Chondrocyte (in vitro differentiated cells): ENCODE data around the gene CRHR1. TPM values are rescaled to one million over a fixed set of nuclear protein-coding genes. Genes with fewer than 3 reads are reported as not detected.

Source experiments
- DNase-seq: peaks from one replicate; pipeline ENCODE4 v3.0.0; 2021; ENCODE audit warnings: mixed read lengths, low spot score
- H3K27ac Mint-ChIP-seq: one replicate; pipeline ENCODE4 v1.8.0; 2021; ENCODE audit warnings: mild to moderate bottlenecking, moderate library complexity, mixed read lengths; ENCODE audit not compliant: unreplicated experiment
- H3K27me3 Mint-ChIP-seq: 2 replicates; pipeline ENCODE4 v1.8.0; 2021; ENCODE audit warnings: low read depth, mixed read lengths
- H3K36me3 Mint-ChIP-seq: 2 replicates; pipeline ENCODE4 v1.8.0; 2021; ENCODE audit warnings: low read depth, mixed read lengths
- H3K4me1 Mint-ChIP-seq: 2 replicates; pipeline ENCODE4 v1.8.0; 2021; ENCODE audit warnings: low read depth, mild to moderate bottlenecking, mixed read lengths
- H3K4me3 Mint-ChIP-seq: one replicate; pipeline ENCODE4 v1.8.0; 2021; ENCODE audit warnings: mild to moderate bottlenecking, moderate library complexity, mixed read lengths; ENCODE audit not compliant: unreplicated experiment
- H3K9me3 Mint-ChIP-seq: 2 replicates; pipeline ENCODE4 v1.8.0; 2021; ENCODE audit warnings: low read depth, mixed read lengths
- total RNA-seq: library from RNA; stranded (reverse); gene quantifications from 3 replicates; pipeline ENCODE4 v1.2.1, GENCODE V29; 2021
- TF ChIP-seq, protein P1 (sequence below): fragments of 200-600 bp; sonication (generic); IDR thresholded peaks from 2 replicates; pipeline ENCODE4 v1.5.0; 2021; ENCODE audit warnings: antibody characterized with exemption, mild to moderate bottlenecking, moderate library complexity

The CRHR1 gene
- total RNA-seq, 1 donor from 2014 or later, result not detected

- Mint-ChIP-seq H3K27me3 (peaks cover 47% of the 10 kb centered on the region), H3K36me3 (no peaks in the 10 kb centered on the region), H3K9me3 (no peaks in the 10 kb centered on the region), H3K4me3 (no peak overlapping the region), H3K27ac (no peak overlapping the region), H3K4me1 (no peaks in the 10 kb centered on the region)
- TF ChIP-seq, protein P1, sequence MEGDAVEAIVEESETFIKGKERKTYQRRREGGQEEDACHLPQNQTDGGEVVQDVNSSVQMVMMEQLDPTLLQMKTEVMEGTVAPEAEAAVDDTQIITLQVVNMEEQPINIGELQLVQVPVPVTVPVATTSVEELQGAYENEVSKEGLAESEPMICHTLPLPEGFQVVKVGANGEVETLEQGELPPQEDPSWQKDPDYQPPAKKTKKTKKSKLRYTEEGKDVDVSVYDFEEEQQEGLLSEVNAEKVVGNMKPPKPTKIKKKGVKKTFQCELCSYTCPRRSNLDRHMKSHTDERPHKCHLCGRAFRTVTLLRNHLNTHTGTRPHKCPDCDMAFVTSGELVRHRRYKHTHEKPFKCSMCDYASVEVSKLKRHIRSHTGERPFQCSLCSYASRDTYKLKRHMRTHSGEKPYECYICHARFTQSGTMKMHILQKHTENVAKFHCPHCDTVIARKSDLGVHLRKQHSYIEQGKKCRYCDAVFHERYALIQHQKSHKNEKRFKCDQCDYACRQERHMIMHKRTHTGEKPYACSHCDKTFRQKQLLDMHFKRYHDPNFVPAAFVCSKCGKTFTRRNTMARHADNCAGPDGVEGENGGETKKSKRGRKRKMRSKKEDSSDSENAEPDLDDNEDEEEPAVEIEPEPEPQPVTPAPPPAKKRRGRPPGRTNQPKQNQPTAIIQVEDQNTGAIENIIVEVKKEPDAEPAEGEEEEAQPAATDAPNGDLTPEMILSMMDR, result no peak
- DNase-seq, result peak; percentile 3
Observed at GRCh38 chr17:45759761-45760160, 24.4 kb upstream of the CRHR1 start.

DNA sequence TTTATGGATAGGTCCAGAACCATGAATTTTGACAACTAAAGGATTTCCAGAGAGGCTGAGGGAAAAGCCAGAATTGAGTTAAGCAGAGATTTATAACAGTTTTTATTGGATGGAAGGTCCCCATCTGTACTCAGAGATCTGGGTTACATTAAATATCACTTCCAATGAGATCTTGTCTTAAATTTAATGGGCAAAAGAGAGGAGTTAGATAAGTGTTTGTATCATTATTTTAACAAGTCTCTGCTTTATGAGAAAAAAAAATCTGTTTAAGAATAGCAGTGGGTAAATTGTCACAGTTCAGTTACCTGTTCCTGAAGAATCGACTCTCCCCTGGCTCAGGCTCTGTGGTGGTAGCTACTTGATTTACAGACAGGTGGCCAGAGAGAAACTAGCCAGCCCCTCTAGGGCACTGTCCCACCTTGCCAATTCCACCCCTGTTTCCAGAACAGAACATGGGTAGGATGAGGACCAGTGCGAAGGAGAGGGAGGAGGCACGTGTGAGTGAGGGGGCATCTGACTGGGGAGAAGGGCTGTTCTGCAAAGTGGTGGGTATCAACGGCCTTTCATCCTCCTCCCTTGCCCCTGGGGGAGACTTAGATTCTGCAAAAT, 22.1 kb upstream of the CRHR1 start:
- Mint-ChIP-seq H3K36me3 (no peaks in the 10 kb centered on the region), H3K27me3 (peaks cover 34% of the 10 kb centered on the region), H3K27ac (no peak overlapping the region), H3K4me3 (no peak overlapping the region), H3K9me3 (no peaks in the 10 kb centered on the region), H3K4me1 (no peaks in the 10 kb centered on the region)
- TF ChIP-seq, protein P1, result no peak
- no peak for DNase-seq

- H3K27me3 Mint-ChIP-seq, result peaks cover 35% of the 10 kb centered on the region
- TF ChIP-seq, protein P1, result no peak
- no peak overlapping the region for H3K4me3 Mint-ChIP-seq
- H3K9me3 Mint-ChIP-seq, result no peaks in the 10 kb centered on the region
- peak; percentile 47 for DNase-seq
- H3K27ac Mint-ChIP-seq, result no peak overlapping the region
- no peaks in the 10 kb centered on the region for H3K36me3 Mint-ChIP-seq
- no peaks in the 10 kb centered on the region for H3K4me1 Mint-ChIP-seq
Observed at GRCh38 chr17:45763182-45763581, 20.9 kb upstream of the CRHR1 start.

GRCh38 chr17:45764479-45764878, 19.6 kb upstream of the CRHR1 start:
- no peak overlapping the region for H3K27ac Mint-ChIP-seq
- DNase-seq, result no peak
- TF ChIP-seq, protein P1, result no peak
- H3K9me3 Mint-ChIP-seq, result no peaks in the 10 kb centered on the region
- H3K4me3 Mint-ChIP-seq, result no peak overlapping the region
- no peaks in the 10 kb centered on the region for H3K4me1 Mint-ChIP-seq
- no peaks in the 10 kb centered on the region for H3K36me3 Mint-ChIP-seq
- peaks cover 41% of the 10 kb centered on the region for H3K27me3 Mint-ChIP-seq

GRCh38 chr17:45768000-45768399, 16.1 kb upstream of the CRHR1 start:
- H3K4me3 Mint-ChIP-seq, result no peak overlapping the region
- peaks cover 60% of the 10 kb centered on the region for H3K27me3 Mint-ChIP-seq
- H3K9me3 Mint-ChIP-seq, result no peaks in the 10 kb centered on the region
- H3K4me1 Mint-ChIP-seq, result no peaks in the 10 kb centered on the region
- TF ChIP-seq, protein P1, result peak; percentile 7
- no peaks in the 10 kb centered on the region for H3K36me3 Mint-ChIP-seq
- H3K27ac Mint-ChIP-seq, result no peak overlapping the region
- no peak for DNase-seq
